Ascending aorta (tissue), 2 donors: ENCODE measurements around the gene ARHGAP18. TPM values are rescaled to one million over a fixed set of nuclear protein-coding genes. Genes with fewer than 3 reads are reported as not detected.

Experiments
- DNase-seq, 2 donors: peaks; one replicate each; pipeline ENCODE4 v3.0.0-alpha.2; 2019; ENCODE audit warnings: low spot score in 2 of 2
- H3K27ac ChIP-seq, 2 donors: fragments of 200-600 bp; sonication (generic); one replicate each; pipeline ENCODE4 v1.5.1; 2016 to 2017; ENCODE audit warnings: mild to moderate bottlenecking in 1 of 2
- H3K27me3 ChIP-seq: fragments of 200-600 bp; sonication (generic); one replicate; pipeline ENCODE4 v1.5.1; 2017
- H3K36me3 ChIP-seq, 2 donors: fragments of 200-600 bp; sonication (generic); one replicate each; pipeline ENCODE4 v1.5.1; 2016
- H3K4me1 ChIP-seq, 2 donors: fragments of 200-600 bp; sonication (generic); one replicate each; pipeline ENCODE4 v1.5.1; 2016 to 2017; ENCODE audit warnings: mild to moderate bottlenecking in 1 of 2
- H3K4me3 ChIP-seq, 2 donors: fragments of 200-600 bp; sonication (generic); one replicate each; pipeline ENCODE4 v1.5.1; 2016 to 2017; ENCODE audit warnings: mild to moderate bottlenecking in 1 of 2
- H3K9me3 ChIP-seq, 2 donors: fragments of 200-600 bp; sonication (generic); one replicate each; pipeline ENCODE4 v1.5.1; 2016
- CTCF ChIP-seq, 3 experiments: fragments of 200-600 bp in 2 of 3; fragments of 450-650 bp in 1 of 3; sonication (generic) in 2 of 3; IDR thresholded peaks; one replicate each; pipeline ENCODE4 v1.5.1; 2016 to 2019; ENCODE audit warnings: antibody characterized with exemption in 3 of 3, mild to moderate bottlenecking in 1 of 3, moderate library complexity in 1 of 3
- intact Hi-C: fragments of 100-400 bp; cut with DNase I; formaldehyde crosslinking; loops from one replicate; pipeline ENCODE4 v1.15.1; 2023
- total RNA-seq: library from RNA; depleted of rRNA; stranded (reverse); fragments of >200 nt; gene quantifications from one replicate; pipeline ENCODE4 v1.1.0, GENCODE V29; 2016

Gene ARHGAP18
- total RNA-seq, 1 donor from 2014 or later = 10.7 TPM

GRCh38 chr6:129607581-129608186 is 102.3 kb downstream of the ARHGAP18 start:
- H3K4me3 ChIP-seq = no peak overlapping the region
- H3K36me3 ChIP-seq = no peaks in the 10 kb centered on the region
- TF ChIP-seq CTCF (IDR thresholded peaks at IDR 0.05) = no peak
- DNase-seq = no peak
- H3K27ac ChIP-seq = no peak overlapping the region
- H3K4me1 ChIP-seq = no peaks in the 10 kb centered on the region
- H3K9me3 ChIP-seq = no peaks in the 10 kb centered on the region
- H3K27me3 ChIP-seq = no peaks in the 10 kb centered on the region
- intact Hi-C loops = no loop called here

- H3K4me3 ChIP-seq = no peak overlapping the region
- no peak for DNase-seq
- H3K27me3 ChIP-seq = no peaks in the 10 kb centered on the region
- H3K27ac ChIP-seq = no peak overlapping the region
- H3K36me3 ChIP-seq = no peaks in the 10 kb centered on the region
- no peaks in the 10 kb centered on the region for H3K4me1 ChIP-seq
- intact Hi-C loops = no loop called here
- no peak for TF ChIP-seq CTCF (IDR thresholded peaks at IDR 0.05)
- H3K9me3 ChIP-seq = no peaks in the 10 kb centered on the region
These were observed 103.3 kb downstream of the ARHGAP18 start for GRCh38 chr6:129606664-129607063.

DNA sequence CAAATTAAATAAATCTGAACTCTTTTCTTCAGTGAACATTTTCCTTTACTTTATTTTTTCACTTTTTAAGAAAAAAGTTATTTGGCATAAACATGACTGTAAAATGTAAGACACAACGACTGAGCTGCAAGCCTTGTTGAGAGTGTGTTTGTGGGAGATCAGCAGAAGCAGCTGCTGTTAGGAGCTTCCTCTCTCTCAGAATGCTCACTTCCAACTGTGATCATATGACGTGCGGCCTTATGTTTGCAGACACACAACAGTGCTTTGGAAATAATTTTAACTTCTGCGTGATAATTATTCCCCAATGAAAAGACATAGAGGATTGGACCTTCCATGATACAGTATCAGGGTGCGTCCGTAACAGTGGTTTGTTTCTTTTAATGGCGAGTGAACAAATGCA is 104.0 kb downstream of the ARHGAP18 start:
- no peaks in the 10 kb centered on the region for H3K27me3 ChIP-seq

DNA sequence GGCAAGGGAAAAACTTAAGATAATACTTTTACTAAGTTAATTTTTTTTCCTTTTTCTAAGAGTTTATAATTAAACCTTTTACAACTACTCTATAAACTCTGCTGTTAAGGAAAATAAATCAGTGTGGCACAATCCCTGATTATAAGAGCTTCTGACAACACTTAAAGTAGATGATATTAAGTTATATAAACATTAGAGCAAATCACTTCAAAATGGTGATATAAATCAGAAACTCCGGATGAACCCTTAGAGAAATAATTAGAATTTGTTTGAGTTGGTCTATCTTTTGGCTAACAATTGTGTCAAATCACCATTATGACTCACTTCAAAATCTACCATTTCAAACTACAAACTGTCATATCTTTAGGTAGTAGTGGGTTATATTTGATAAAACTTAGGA is 104.9 kb downstream of the ARHGAP18 start:
- DNase-seq = no peak
- H3K9me3 ChIP-seq = no peaks in the 10 kb centered on the region
- H3K4me1 ChIP-seq = no peaks in the 10 kb centered on the region
- no peak overlapping the region for H3K4me3 ChIP-seq
- intact Hi-C loops = no loop called here
- H3K27ac ChIP-seq = no peak overlapping the region
- H3K36me3 ChIP-seq = no peaks in the 10 kb centered on the region
- H3K27me3 ChIP-seq = no peaks in the 10 kb centered on the region
- TF ChIP-seq CTCF (IDR thresholded peaks at IDR 0.05) = no peak

More for the DNA sequence above, 104.0 kb downstream of the ARHGAP18 start:
- no peaks in the 10 kb centered on the region for H3K9me3 ChIP-seq
- no peaks in the 10 kb centered on the region for H3K36me3 ChIP-seq
- no peak overlapping the region for H3K27ac ChIP-seq
- DNase-seq = no peak
- intact Hi-C loops = no loop called here
- no peaks in the 10 kb centered on the region for H3K4me1 ChIP-seq
- no peak overlapping the region for H3K4me3 ChIP-seq
- TF ChIP-seq CTCF (IDR thresholded peaks at IDR 0.05) = no peak

DNA sequence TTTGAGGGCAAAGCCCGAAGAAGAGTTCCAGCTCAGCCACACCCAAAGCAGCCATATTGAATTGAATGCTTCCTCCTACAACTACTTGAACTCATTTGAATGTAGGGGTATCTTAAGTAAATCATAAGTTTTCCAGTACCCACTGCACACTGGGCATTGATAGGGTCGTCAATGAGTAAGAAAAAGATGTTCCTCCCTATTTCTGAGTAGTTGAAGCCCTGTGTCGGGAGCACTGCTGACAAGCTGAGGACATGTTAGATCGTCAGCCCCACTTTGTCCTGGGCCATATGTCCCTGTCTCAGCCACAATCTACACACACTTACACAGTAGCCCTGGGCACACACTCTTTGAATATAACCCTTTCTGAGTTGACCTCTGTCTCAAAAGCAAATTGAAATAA is 105.7 kb downstream of the ARHGAP18 start:
- intact Hi-C loops = no loop called here
- DNase-seq = no peak
- H3K4me3 ChIP-seq = no peak overlapping the region
- no peak for TF ChIP-seq CTCF (IDR thresholded peaks at IDR 0.05)
- no peaks in the 10 kb centered on the region for H3K9me3 ChIP-seq
- no peak overlapping the region for H3K27ac ChIP-seq
- no peaks in the 10 kb centered on the region for H3K36me3 ChIP-seq
- H3K4me1 ChIP-seq = no peaks in the 10 kb centered on the region
- H3K27me3 ChIP-seq = no peaks in the 10 kb centered on the region

DNA sequence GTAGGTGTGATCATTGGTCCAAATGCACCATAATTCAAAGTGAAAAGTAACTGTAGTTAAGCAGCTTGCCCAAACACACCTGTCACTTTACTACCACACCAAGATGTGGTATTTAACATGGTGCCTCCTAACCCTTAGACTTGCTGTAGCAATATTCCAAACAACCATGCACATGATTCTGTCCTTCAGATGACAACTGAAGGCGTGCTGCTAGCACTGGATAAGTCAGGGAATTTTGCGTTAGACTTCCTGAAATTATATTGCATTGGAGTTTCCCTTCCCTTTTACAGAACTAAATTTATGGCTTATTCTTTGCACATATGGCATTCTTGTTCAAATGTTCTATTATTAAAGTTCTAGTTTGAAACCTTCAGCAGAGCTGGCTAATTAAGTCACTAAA is 106.2 kb downstream of the ARHGAP18 start:
- intact Hi-C loops = no loop called here
- Histone ChIP-seq H3K27ac (no peak overlapping the region), H3K9me3 (no peaks in the 10 kb centered on the region), H3K36me3 (no peaks in the 10 kb centered on the region), H3K27me3 (no peaks in the 10 kb centered on the region), H3K4me3 (no peak overlapping the region), H3K4me1 (no peaks in the 10 kb centered on the region)
- no peak for DNase-seq
- no peak for TF ChIP-seq CTCF (IDR thresholded peaks at IDR 0.05)
